ENCODE results near the gene ITPR2. TPM values are rescaled to one million over a fixed set of nuclear protein-coding genes. Genes with fewer than 3 reads are reported as not detected.

Gene ITPR2
- total and polyA plus RNA-seq, 2 donors, result 8.8 to 34.0 TPM

DNA sequence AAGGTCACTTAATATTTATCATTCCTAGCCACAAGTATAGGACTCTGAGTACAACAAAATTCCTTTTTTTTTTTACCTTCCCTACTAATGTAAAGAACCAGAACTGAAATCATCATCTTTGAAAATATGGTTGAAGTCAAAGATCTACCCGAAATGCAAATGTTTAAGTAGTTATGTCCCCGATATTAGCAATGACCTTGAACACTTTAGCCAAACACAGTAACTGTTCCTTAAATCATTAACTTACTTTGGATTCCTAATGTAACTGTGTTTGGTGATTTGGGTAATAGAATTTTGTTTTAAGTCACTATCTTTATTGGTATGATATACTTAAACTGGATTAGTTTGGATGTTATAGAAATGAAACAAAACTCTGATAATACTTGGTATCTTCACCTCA lies 14.4 kb downstream of the ITPR2 start:
- Histone ChIP-seq H3K27ac (ENCODE audit: low read depth in 1 of 2, low read length in 1 of 2) (no peak overlapping the region), H3K9me3 (ENCODE audit: control insufficient read depth in 2 of 2, insufficient read depth in 1 of 2, low read length in 1 of 2) (no peaks in the 10 kb centered on the region), H3K4me3 (ENCODE audit: low read length in 2 of 2) (no peak overlapping the region), H3K36me3 (ENCODE audit: control insufficient read depth in 2 of 2, insufficient read depth in 2 of 2, low read length in 1 of 2) (peaks cover 4 to 18% of the 10 kb centered on the region in 2 donors), H3K27me3 (ENCODE audit: control insufficient read depth in 2 of 2, insufficient read depth in 1 of 2, low read length in 1 of 2) (no peaks in the 10 kb centered on the region), H3K4me1 (ENCODE audit: control insufficient read depth in 2 of 2, insufficient read depth in 2 of 2, low read length in 2 of 2) (no peaks in the 10 kb centered on the region)
- over 99% methylated on average over 2 of the region's 2 CpGs for WGBS
- DNase-seq (ENCODE audit: low read depth in 6 of 9, low spot score in 9 of 9), result no peak

DNA sequence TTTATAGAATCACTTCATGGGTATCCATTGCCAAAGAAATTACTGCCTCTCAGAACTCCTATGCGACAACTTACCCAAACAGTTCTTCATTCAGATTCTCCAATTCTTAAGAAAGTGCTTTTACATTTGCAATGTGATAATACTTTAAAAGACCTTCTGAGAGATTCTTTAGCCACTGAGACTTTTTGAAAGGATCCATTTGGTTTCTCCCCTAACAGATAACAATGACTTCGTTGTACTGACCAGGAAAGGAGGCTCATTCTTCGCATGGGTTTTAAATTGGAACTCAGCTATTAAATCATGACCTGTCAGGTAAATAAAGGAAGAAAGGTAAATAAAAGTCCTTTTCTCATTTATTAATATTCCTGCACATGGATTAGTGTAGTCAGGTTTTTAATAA lies 14.8 kb downstream of the ITPR2 start:
- Histone ChIP-seq H3K27me3 (ENCODE audit: control insufficient read depth in 2 of 2, insufficient read depth in 1 of 2, low read length in 1 of 2) (no peaks in the 10 kb centered on the region), H3K9me3 (ENCODE audit: control insufficient read depth in 2 of 2, insufficient read depth in 1 of 2, low read length in 1 of 2) (no peaks in the 10 kb centered on the region), H3K4me1 (ENCODE audit: control insufficient read depth in 2 of 2, insufficient read depth in 2 of 2, low read length in 2 of 2) (no peaks in the 10 kb centered on the region), H3K4me3 (ENCODE audit: low read length in 2 of 2) (no peak overlapping the region), H3K27ac (ENCODE audit: low read depth in 1 of 2, low read length in 1 of 2) (no peak overlapping the region), H3K36me3 (ENCODE audit: control insufficient read depth in 2 of 2, insufficient read depth in 2 of 2, low read length in 1 of 2) (peaks cover 4 to 22% of the 10 kb centered on the region in 2 donors)
- WGBS, result 98% methylated on average over 3 of the region's 3 CpGs
- no peak for DNase-seq (ENCODE audit: low read depth in 6 of 9, low spot score in 9 of 9)

DNA sequence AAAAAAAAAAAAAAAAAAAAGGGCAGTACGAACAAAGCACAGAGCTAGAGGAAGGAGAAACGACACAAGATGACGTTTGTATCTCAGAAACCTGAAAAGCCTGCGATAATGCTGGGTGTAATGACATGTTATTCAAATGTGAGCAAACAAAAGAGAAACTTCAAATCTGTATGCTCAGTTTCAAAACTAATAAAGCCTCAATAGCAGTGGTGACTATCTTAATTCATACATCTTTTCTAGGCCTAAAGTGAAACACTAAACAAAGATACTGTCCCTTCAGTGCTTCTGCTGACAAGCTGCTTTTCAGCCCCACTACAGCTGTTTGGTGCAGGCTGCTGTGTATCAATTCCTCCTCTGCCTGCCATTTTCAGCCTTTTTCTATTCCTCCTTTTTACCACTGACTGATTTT lies 15.8 kb downstream of the ITPR2 start:
- DNase-seq (ENCODE audit: low read depth in 6 of 9, low spot score in 9 of 9), result no peak
- Histone ChIP-seq H3K4me1 (ENCODE audit: control insufficient read depth in 2 of 2, insufficient read depth in 2 of 2, low read length in 2 of 2) (no peaks in the 10 kb centered on the region), H3K9me3 (ENCODE audit: control insufficient read depth in 2 of 2, insufficient read depth in 1 of 2, low read length in 1 of 2) (no peaks in the 10 kb centered on the region), H3K36me3 (ENCODE audit: control insufficient read depth in 2 of 2, insufficient read depth in 2 of 2, low read length in 1 of 2) (peaks cover 4 to 22% of the 10 kb centered on the region in 2 donors), H3K27ac (ENCODE audit: low read depth in 1 of 2, low read length in 1 of 2) (no peak overlapping the region), H3K27me3 (ENCODE audit: control insufficient read depth in 2 of 2, insufficient read depth in 1 of 2, low read length in 1 of 2) (no peaks in the 10 kb centered on the region), H3K4me3 (ENCODE audit: low read length in 2 of 2) (no peak overlapping the region)
- WGBS, result 93% methylated on average over 4 of the region's 4 CpGs

DNA sequence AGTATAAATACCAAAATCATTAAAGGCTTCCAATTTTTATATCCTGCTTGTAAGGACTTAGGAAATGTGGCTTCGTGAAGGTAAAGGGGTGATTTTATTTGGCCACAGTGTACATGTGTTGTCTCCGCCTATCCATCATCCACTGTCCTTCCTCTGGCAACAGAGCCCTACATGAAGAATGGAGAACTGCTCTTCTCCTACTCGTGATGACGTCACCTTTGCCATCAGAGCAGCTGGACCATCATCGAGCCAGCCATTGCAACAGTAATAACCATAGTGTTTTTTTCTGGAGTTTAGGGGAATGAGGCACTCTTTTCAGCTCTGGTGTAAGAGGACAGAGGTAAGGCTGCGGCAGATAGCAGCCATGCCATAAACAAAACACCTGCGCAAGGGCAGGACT lies 19.2 kb downstream of the ITPR2 start:
- Histone ChIP-seq H3K27me3 (ENCODE audit: control insufficient read depth in 2 of 2, insufficient read depth in 1 of 2, low read length in 1 of 2) (no peaks in the 10 kb centered on the region), H3K9me3 (ENCODE audit: control insufficient read depth in 2 of 2, insufficient read depth in 1 of 2, low read length in 1 of 2) (no peaks in the 10 kb centered on the region), H3K27ac (ENCODE audit: low read depth in 1 of 2, low read length in 1 of 2) (no peak overlapping the region), H3K36me3 (ENCODE audit: control insufficient read depth in 2 of 2, insufficient read depth in 2 of 2, low read length in 1 of 2) (peaks cover 4 to 26% of the 10 kb centered on the region in 2 donors), H3K4me1 (ENCODE audit: control insufficient read depth in 2 of 2, insufficient read depth in 2 of 2, low read length in 2 of 2) (peaks cover 3% of the 10 kb centered on the region in 2 donors), H3K4me3 (ENCODE audit: low read length in 2 of 2) (no peak overlapping the region)
- DNase-seq (ENCODE audit: low read depth in 6 of 9, low spot score in 9 of 9), result no peak
- 97% methylated on average over 7 of the region's 7 CpGs for WGBS

DNA sequence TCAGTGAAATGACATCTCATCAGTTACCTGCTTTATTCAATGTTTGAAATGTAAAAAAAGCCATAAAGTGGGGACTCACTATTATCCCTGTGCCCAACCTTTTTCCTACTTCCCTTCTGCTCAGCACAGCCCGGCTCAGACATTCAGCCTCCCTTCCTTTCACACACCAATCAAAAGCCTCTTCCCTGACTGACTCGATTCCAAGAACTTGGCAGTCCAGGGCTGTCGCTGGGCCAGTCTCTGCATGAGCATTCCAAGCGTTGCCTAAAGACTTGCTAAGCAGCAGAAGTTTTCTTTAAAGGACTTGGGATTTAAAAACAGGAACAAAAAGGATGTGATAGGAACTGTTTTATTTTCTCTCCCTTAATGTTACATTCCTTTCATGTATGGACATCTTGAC lies 22.7 kb downstream of the ITPR2 start:
- Histone ChIP-seq H3K36me3 (ENCODE audit: control insufficient read depth in 2 of 2, insufficient read depth in 2 of 2, low read length in 1 of 2) (peaks cover 4 to 31% of the 10 kb centered on the region in 2 donors), H3K27ac (ENCODE audit: low read depth in 1 of 2, low read length in 1 of 2) (peak overlapping the region in 1 of 2 donors; percentile 21), H3K4me3 (ENCODE audit: low read length in 2 of 2) (no peak overlapping the region), H3K27me3 (ENCODE audit: control insufficient read depth in 2 of 2, insufficient read depth in 1 of 2, low read length in 1 of 2) (no peaks in the 10 kb centered on the region), H3K4me1 (ENCODE audit: control insufficient read depth in 2 of 2, insufficient read depth in 2 of 2, low read length in 2 of 2) (peaks cover 3 to 4% of the 10 kb centered on the region in 2 donors), H3K9me3 (ENCODE audit: control insufficient read depth in 2 of 2, insufficient read depth in 1 of 2, low read length in 1 of 2) (no peaks in the 10 kb centered on the region)
- DNase-seq (ENCODE audit: low read depth in 6 of 9, low spot score in 9 of 9), result no peak
- 91% methylated on average over 4 of the region's 4 CpGs for WGBS

DNA sequence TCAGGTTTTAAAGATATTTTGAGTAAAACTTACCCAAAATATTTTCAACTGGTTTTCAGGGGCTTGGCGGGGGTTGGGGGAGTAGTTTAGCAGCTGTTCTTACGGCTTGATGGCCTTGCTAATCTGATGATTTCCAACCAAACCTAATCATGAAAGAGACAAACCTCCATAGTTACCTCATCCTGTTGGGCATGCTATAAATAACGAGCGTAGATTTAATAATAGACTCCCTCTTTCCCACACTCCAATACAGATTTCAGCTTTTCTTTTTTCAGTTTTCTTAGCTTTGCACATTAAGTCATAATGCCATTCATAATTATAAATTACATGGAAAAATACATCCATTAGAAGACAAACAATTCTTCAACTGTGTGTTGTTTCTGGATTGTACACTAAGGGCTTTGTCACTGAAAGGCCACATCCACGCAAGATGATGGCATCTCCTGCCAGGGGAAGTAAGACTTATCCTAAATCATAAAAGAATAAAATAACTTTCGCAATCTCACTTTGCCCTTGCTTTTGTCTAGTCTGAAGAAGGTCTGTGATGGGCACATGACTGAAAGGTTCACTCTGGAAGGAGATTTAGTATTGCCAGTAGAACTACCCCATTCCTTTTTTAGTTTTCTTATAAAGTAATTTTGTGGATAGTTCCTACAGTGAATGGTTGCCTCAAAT lies 23.2 kb downstream of the ITPR2 start:
- Histone ChIP-seq H3K27me3 (ENCODE audit: control insufficient read depth in 2 of 2, insufficient read depth in 1 of 2, low read length in 1 of 2) (no peaks in the 10 kb centered on the region), H3K9me3 (ENCODE audit: control insufficient read depth in 2 of 2, insufficient read depth in 1 of 2, low read length in 1 of 2) (no peaks in the 10 kb centered on the region), H3K36me3 (ENCODE audit: control insufficient read depth in 2 of 2, insufficient read depth in 2 of 2, low read length in 1 of 2) (peaks cover 4 to 31% of the 10 kb centered on the region in 2 donors), H3K4me3 (ENCODE audit: low read length in 2 of 2) (no peak overlapping the region), H3K4me1 (ENCODE audit: control insufficient read depth in 2 of 2, insufficient read depth in 2 of 2, low read length in 2 of 2) (peaks cover 3 to 4% of the 10 kb centered on the region in 2 donors), H3K27ac (ENCODE audit: low read depth in 1 of 2, low read length in 1 of 2) (no peak overlapping the region)
- no peak for DNase-seq (ENCODE audit: low read depth in 6 of 9, low spot score in 9 of 9)
- WGBS, result 95% methylated on average over 6 of the region's 6 CpGs

DNA sequence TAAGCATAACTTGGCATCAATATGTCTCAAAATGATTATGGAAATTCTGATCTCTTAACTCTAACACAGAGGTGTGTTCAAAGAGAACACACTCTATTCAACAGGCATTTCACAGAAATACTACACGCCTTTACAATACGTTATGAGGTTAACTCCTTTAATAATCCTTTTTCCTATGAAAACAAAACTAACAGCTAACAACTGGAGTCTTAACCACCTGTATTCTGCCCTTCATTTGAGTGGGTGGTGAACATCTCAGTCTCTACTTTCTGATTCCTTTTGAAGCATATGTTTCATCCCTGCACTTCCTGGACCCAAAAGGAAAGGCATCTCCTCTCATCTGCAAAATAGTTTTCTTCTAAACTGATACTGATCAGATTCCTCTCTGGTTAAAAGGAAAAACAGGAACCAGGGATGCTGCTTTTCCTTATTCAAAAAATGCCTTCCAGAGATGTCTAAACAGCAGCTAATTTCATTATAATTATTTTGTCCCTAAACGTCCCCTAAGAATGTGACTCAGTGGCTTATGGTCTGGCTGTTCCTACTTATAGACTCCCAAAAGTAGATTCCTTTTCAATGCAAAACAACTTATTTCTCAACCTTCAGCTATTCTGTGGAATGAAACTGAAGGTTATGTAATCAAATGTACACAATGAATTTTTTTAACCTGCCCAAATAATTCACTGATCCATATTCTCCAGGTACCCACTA lies 24.1 kb downstream of the ITPR2 start:
- Histone ChIP-seq H3K27me3 (ENCODE audit: control insufficient read depth in 2 of 2, insufficient read depth in 1 of 2, low read length in 1 of 2) (no peaks in the 10 kb centered on the region), H3K36me3 (ENCODE audit: control insufficient read depth in 2 of 2, insufficient read depth in 2 of 2, low read length in 1 of 2) (peaks cover 2 to 27% of the 10 kb centered on the region in 2 donors), H3K9me3 (ENCODE audit: control insufficient read depth in 2 of 2, insufficient read depth in 1 of 2, low read length in 1 of 2) (no peaks in the 10 kb centered on the region), H3K4me3 (ENCODE audit: low read length in 2 of 2) (no peak overlapping the region), H3K27ac (ENCODE audit: low read depth in 1 of 2, low read length in 1 of 2) (no peak overlapping the region), H3K4me1 (ENCODE audit: control insufficient read depth in 2 of 2, insufficient read depth in 2 of 2, low read length in 2 of 2) (peaks cover 3 to 4% of the 10 kb centered on the region in 2 donors)
- no peak for DNase-seq (ENCODE audit: low read depth in 6 of 9, low spot score in 9 of 9)
- WGBS, result 86% methylated on average over 3 of the region's 3 CpGs

DNA sequence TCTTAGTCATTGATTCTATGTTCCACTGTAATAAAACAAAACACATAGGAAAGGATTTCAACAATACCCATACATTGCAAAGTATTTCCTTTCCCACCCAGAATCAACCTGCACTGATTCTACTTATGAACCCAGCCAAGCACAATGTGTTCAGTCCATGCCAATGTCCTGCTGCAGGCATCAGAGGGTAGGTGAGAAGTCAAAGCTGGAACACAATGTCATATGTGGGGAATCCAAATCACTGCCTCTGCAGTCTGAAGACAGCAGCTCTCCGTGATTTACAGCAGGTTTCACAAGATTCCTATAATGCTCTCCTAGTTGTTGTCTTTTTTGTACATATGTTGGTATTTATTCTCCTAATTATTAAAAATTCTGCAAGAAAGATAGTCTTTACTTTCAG lies 25.7 kb downstream of the ITPR2 start:
- 99% methylated on average over 1 of the region's 1 CpG for WGBS
- Histone ChIP-seq H3K27me3 (ENCODE audit: control insufficient read depth in 2 of 2, insufficient read depth in 1 of 2, low read length in 1 of 2) (no peaks in the 10 kb centered on the region), H3K27ac (ENCODE audit: low read depth in 1 of 2, low read length in 1 of 2) (no peak overlapping the region), H3K9me3 (ENCODE audit: control insufficient read depth in 2 of 2, insufficient read depth in 1 of 2, low read length in 1 of 2) (no peaks in the 10 kb centered on the region), H3K36me3 (ENCODE audit: control insufficient read depth in 2 of 2, insufficient read depth in 2 of 2, low read length in 1 of 2) (peaks cover 0 to 20% of the 10 kb centered on the region in 2 donors), H3K4me1 (ENCODE audit: control insufficient read depth in 2 of 2, insufficient read depth in 2 of 2, low read length in 2 of 2) (peaks cover 6 to 7% of the 10 kb centered on the region in 2 donors), H3K4me3 (ENCODE audit: low read length in 2 of 2) (no peak overlapping the region)
- no peak for DNase-seq (ENCODE audit: low read depth in 6 of 9, low spot score in 9 of 9)

DNA sequence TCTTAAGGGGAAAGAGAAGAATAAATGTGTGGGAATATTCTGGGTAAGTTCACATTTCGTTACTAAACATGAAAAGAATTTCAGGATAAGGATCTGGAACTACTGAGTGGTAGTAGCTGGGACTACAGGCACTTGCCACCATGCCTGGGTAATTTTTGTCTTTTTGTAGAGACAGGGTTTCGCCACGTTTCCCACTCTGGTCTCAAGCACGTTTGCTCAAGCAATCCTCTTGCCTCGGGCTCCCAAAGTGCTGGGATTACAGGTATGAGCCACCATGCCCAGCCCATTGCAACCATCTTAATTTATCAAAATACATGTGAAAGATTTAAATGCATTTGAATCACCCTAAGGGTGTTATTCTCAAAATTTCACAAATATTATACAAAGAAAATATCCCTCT lies 26.4 kb downstream of the ITPR2 start:
- 97% methylated on average over 5 of the region's 5 CpGs for WGBS
- H3K36me3 ChIP-seq (ENCODE audit: control insufficient read depth in 2 of 2, insufficient read depth in 2 of 2, low read length in 1 of 2), result peaks cover under 1 to 23% of the 10 kb centered on the region in 2 donors

More for the DNA sequence above, 26.4 kb downstream of the ITPR2 start:
- Histone ChIP-seq H3K27me3 (ENCODE audit: control insufficient read depth in 2 of 2, insufficient read depth in 1 of 2, low read length in 1 of 2) (no peaks in the 10 kb centered on the region), H3K27ac (ENCODE audit: low read depth in 1 of 2, low read length in 1 of 2) (no peak overlapping the region), H3K4me1 (ENCODE audit: control insufficient read depth in 2 of 2, insufficient read depth in 2 of 2, low read length in 2 of 2) (peaks cover 7 to 11% of the 10 kb centered on the region in 2 donors), H3K9me3 (ENCODE audit: control insufficient read depth in 2 of 2, insufficient read depth in 1 of 2, low read length in 1 of 2) (no peaks in the 10 kb centered on the region), H3K4me3 (ENCODE audit: low read length in 2 of 2) (no peak overlapping the region)
- no peak for DNase-seq (ENCODE audit: low read depth in 6 of 9, low spot score in 9 of 9)

Measured in thymus (tissue), 11 donors.